GM19438 (cell line): ENCODE measurements around the gene RALA.
"Not testable (repeated sequence)": the region's sequence is repeated elsewhere in the genome, so short reads cannot be mapped to it uniquely, and the experiment has no call there.

Experiments used
- ATAC-seq: cut with Tn5 transposase; IDR thresholded peaks from one replicate; pipeline ENCODE4 v1.9.1; 2021; ENCODE audit warnings: low read depth; ENCODE audit not compliant: unreplicated experiment

RALA gene

DNA sequence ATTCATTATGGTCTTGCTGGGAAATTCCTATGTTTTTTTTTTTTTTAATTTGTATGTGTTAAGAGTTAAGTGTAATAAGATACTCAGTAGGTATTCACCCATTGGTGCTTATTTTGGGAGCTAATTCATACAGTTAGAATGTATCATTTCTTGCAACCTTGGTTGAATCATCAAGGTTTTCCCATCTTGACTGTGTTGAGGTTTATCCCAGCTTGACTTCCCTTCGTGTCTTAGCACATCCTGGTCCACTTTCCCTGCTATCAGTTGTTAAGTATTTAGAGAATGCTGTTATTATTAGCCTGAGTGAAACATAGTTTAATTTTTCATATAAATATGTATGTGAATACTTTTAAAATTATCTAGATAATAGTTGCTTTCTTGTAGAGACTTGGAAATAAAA, 20.8 kb downstream of the RALA start:
- ATAC-seq = no peak

DNA sequence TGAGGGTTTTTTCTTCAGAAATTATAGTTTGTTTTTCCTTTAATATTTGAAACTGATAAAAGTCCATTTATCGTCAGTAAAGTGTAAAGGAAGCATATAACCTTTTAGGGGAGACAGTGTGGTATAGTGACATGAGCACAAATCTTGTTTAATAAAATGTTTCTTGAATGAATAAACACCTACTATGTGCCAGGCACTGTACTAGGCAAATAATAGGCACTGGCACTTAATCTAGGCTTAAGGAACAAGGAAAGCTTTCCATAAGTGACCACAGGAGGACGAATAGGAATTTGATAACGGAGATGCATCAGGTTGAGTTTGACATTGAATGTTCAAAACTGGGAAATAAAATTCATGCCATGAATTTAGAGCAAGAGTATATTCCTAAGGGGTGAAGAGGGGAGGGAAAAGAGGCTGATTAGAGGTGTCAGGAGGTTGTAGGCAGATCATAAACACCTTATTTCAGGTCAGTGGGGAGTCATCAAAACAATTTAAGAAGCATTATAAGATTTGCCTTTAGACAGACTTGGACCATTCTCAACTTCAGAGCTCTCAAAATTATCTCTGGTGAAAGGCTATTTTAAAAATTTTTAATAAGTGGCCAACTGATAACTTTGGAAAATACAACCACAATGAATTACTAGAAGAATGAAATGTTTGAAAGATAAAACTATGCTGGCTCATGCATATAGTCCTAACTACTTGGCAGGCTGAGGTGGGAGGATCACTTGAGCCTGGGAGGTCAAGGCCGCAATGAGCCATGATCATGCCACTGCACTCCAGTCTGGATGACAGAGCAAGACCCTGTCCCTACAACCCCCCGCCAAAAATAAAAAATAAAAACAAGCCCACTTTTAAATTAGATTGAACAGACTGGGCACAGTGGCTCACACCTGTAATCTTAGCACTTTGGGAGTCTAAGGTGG, 22.4 kb downstream of the RALA start:
- ATAC-seq = no peak

DNA sequence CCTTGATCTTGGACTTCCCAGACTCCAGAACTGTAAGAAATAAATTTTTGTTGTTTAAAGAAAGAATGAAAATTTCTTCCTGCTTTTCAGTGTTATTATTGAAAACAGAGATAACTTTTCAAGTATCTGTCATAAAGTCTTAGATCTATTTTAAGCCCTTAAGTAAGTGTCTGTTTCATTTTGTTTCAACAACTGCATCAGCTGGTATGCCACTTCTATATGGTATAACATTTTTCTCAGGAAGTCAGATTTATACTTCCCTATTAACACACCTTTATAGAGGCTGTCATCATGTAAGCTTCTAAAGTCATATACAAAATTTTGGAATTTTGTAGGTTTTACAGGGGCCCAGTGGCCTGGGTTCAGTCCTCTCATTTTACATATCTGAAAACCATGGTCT, 24.4 kb downstream of the RALA start:
- ATAC-seq = no peak

DNA sequence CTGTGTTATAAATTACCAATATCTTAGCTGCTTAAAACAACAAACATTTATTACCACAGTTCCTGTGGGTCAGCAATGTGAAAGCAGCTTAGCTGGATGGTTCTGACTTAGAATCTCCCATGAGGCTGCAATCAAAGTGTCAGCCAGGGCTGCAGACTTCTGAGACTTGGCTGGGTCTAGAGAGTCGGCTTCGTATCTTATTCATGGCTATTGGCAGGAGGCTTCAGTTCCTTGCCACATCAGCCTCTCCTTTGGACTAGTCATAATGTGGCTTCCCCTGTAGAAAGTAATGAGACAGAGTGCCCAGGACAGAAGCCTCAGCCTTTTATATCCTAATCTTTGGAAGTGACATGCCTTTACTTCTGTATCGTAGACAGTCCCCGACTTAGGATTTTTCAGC, 27.3 kb downstream of the RALA start:
- ATAC-seq = no peak

DNA sequence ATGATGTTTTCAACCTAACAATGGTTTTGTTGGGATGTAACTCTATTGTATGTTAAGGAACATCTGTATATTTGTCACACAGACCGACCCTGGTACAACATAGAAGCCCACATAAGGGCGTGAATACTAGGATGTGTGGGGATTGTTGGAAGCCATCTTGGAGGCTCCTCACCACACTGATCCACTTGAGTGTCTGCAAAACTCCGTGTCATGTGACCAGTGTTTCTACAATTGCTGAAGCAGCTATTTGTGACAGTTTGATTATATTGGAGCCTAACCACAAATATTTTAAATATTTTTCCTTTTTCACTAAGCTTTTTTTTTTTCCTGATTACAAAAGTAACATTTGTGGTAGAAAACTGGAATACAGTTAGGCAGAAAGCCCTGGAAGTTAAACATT, 27.9 kb downstream of the RALA start:
- no peak for ATAC-seq

DNA sequence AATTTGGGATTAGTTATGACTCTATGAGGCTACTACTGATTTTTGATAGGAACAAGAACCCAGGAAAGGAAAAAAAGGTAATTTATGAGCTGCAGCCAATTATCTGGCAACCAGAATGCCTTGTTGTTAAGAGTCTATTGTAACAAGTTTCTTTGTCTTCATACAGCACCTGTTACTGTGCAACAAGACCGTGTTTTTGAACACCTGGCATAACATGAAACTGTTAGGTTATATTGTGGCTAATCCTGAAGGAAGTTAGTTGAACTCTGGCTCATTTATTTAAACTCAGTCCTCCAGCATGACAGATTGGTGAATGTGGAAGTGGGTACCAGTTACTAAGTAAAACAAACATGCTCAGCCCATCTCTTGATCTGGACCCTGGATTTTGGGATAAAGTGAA, 33.0 kb downstream of the RALA start:
- no peak for ATAC-seq

DNA sequence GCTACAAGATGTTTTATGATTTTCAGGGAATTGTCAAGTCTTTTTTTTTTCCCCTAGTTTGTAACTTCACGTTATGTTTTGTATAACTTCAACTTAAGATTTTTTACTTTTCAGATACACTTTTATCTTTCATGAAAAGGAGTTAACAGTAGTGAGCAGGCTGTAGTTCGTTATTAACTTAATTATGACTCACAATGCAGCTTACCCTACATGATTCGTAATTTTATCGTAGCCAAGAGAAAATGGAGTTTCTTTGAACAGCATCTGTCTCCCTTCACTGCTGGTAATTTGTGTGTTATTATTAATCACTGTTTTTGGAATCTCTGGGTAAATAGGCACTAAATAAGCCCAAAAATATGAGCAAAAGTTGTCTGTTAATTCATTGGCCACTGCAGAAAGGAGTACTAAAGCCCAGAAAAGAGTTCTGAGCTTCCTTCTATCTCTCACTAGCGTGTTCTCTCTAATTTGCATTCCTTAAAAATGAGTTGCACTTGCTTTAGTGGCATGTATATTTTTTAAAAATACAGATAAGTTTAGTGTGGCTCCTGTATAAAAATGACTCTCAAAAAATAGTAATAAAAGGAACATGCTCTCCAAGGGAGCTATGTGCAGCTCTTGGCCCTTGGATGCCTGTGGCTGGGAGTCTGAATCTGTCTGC, 36.1 kb downstream of the RALA start:
- ATAC-seq = no peak

DNA sequence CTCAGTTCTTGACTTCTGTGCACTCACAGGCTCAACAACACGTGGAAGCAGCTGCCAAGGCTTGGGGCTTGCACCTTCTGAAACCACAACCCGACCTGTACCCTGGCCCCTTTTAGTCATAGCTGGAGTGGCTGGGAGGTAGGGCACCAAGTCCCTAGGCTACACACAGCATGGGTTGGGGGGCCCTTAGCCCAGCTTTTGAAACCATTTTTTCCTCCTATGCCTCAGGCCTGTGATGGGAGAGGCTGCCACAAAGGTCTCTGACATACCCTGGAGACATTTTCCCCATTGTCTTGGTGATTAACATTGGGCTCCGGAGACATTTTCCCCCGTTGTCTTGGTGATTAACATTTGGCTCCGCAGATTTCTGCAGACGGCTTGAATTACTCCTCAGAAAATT, 38.6 kb downstream of the RALA start:
- ATAC-seq = no peak

DNA sequence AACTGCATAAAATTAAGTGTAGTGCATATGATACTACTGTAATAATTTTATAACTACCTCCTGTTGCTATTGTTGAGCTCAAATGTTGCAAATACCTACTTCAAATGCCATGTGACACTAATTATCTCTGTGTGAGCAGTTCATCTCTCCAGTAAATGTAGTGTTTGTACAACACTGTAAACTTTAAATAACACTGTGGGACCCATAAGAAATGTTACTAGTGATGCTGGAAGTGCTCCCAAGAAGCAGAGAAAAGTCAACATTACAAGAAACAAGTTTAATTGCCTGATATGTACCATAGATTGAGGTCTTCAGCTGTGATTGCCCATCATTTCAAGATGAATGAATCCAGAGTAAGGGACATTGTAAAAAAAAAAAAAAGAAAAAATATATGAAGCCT, 39.9 kb downstream of the RALA start:
- no peak for ATAC-seq

DNA sequence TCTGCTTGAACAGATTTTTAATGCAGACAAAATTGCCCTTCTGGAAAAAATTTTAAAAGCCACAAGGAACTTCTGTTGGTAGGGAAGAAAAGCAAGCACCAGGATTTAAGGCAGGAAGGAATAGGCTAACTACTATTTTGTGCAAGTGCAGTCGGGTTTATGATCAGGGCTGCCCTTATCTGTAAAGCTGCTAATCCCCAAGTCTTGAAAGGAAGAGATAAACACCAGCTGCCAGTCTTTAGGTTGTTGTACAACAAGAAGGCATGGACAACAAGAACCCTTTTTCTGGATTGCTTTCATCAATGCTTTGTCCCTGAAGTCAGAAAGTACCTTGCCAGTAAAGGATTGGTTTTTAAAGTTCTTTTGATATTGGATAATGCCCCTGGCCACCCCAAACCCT, 40.7 kb downstream of the RALA start:
- no peak for ATAC-seq

DNA sequence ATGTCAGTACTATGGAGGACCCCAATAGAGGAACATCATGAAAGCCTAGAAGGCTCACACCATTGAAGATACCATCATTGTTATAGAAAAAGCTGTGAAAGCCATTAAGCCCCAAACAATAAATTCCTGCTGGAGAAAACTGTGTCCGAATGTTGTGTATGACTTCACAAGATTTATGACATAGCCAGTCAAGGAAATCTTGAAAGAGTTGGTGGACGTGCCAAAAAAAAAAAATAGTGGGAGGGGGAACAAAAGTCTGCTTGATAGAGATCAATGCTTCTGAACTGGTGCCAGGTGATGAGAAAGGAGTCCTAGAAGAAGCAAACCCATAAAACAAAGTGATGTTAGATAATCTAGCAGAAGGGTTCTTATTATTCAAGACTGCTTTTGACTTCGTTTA, 41.2 kb downstream of the RALA start:
- ATAC-seq = no peak

DNA sequence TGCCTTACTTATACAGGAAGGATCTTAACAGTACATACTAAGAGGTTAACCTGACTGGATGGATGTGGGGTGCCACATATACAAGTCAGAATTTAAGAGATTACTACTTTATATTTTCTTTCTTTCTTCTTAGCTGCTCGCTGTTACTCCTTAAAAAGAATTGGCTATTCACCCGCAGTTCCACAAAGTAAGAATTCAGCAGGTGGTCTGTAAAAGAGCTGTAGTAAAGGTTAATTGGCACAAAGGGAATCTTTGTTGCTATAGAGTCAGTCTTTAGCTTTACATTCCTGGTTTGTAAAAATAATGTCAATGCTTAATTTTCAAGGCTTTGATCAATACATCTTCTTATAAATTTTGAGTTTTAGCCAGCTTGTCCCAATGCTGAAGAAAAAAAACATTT, 43.2 kb downstream of the RALA start:
- no peak for ATAC-seq

DNA sequence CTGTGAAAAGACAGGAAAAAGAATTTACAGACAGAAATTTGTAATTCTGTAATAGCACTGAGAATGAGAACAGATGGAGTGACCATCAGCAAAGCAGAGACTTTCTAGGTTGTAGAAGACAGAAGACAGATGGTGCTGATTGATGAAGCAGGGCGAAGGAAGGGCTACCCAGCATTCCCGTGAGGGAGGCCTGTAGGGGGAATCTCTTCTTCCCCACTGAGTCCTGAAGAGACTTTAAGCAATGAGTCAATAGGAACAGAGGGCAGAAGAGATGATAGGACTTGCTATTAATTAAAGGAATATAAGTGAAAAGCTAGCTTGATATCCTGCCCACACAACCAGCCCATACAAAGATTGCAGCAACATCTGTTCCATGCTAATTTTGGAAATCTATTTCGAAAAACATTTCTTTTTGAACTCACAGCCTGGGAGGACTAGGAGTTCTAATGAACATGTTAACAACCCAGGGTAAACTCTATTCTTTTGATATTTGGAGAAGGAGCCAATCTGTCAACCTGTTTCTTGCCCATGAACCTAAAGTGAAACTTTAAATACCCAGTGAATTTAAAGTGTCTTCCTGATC, 44.1 kb downstream of the RALA start:
- no peak for ATAC-seq

DNA sequence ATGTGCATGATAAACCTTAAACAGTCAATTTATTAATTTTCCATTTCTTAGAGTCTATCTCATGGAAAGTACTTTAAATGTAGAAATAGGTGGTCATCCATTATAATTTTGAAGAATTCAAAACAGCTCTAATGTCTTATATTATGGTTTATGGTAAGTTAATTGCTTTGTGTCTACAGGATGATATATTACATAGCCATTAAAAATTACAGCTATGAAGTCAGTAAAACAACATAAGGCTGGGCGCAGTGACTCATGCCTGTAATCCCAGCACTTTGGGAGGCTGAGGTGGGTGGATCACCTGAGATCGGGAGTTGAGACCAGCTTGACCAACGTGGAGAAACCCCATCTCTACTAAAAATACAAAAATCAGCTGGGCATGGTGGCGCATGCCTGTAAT, 44.9 kb downstream of the RALA start:
- ATAC-seq = not testable (repeated sequence)

DNA sequence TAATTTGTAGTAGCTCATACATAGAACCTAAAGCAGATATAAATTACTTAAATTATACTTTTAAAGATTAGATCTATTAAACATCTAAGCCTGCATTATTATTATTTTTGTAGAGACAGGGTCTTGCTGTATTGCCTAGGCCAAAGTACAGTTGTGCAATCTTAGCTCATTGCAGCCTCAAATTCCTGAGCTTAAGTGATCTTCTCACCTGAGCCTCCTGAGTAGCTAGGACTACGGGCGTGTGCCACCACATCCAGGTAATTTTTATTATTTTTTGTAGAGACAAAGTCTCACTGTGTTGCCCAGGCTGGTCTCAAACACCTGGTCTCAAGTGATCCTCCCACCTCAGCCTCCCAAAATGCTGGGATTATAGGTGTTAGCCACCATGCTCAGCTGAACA, 46.7 kb downstream of the RALA start:
- no peak for ATAC-seq

DNA sequence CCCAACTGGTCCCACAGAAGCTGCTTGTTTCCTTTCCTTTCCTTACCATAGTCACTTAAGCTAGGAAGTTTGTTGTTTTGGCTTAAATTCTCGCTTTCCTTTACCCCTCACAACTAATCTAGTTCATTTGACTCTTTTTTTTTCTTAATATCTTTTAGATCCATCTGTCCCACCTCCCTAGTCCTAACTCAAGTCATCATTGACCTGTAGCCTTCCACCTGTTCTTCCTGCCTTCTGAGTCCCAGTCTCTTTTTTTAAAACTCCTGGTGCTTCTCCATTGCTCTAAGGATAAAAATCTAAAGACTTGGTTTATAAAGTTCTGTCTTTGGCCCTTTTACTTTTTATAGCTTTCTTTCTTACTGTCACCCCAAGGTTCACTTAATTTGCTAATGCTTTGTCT, 47.6 kb downstream of the RALA start:
- ATAC-seq = no peak

DNA sequence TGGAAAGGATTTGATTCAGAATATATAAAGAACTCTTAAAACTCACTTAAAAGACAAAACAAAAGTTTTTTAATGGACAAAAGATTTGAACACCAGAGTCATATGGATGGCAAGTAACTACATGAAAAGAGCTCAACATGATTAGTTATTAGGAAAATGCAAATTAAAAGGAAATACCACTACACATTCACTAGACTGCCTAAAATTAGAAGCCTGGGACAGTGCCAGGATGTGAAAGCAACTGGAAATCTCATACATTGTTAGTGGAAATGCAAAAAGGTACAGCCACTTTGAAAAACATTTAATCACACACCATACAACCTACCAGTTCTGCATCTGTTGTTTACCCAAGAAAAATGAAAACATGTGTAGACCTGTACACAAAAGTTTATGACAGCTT, 48.8 kb downstream of the RALA start:
- ATAC-seq = no peak

DNA sequence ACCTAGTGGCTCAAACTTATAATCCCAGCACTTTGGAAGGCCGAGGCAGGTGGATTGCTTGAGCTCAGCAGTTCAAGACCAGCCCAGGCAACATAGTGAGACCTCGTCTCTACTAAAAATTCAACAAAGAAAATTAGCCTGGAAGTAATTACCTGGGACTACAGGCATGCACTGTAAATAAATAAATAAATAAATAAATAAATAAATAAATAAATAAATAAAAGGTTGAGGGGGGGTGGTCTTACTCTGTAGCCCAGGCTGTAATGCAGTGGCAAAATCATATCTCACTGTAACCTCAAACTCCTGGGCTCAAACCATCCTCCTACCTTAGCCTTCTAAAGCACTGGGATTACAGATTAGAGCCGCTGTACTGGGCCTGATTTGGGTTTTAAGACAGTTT, 50.5 kb downstream of the RALA start:
- ATAC-seq = no peak

DNA sequence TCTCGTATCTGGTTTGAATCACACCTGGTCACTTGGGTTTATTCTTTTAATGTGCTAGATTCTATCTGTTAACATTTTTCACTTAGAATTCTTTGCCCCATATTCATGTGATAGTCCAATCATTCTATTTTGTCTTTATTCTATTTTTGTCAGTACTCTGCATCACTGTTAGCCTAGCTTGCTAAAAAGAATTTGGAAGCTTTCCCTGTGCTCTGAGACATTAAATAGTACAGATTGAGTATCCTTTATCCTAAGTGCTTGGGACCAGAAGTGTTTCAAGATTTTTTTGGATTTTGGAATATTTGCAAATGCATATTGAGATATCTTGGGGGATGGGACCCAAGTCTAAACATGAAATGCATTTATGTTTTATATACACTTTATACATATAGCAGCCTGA, 51.0 kb downstream of the RALA start:
- ATAC-seq = no peak

DNA sequence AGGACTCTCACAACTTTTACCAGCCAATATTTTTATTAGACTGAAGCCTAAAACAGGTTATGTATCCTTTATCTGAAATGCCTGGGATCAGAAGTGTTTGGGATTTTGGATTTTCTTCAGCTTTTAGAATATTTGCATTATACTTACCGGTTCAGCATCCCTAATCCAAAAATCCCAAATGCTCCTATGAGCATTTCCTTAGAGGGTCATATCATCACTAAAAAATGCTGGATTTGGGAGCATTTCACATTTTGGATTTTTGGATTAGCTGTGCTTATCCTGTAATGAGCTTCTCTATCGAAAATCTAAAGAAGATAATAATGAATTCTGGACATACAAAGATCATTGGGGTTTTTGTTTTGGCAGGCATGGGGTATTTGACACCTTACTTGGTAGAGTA, 53.0 kb downstream of the RALA start:
- ATAC-seq = no peak

DNA sequence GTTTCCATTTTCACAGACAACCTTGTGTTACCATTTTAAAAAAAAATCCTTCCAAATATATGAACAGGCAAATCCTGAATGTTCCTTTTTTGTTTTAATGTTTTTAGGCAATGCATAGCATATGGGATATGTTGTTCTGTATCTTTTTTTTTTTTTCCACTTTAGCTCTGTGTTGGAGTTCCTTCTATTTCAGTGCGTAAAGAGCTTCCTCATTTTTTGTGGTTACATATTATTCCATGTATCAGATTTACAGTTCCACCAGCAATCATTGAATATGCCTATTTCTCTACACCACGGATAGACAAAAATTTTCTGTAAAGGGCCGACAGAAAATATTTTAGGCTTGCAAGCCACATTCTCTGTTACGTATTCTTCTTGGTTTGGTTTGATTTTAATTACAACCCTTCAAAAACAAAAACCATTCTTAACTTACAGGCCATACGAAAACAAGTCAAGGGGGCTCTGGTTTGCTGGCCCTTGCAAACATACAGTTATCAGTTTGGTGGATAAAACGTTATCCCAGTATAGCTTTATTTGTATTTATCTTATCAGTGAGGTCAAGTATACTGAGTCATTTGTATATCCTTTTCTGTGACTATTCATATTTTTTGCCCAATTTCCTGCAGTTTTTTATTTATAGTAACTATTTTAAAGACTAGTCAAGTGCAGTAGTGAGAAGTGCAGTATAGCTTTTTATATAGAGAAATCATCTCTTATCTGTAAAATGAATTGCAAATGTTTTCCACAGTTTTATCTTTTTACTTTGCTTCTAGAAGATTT, 55.7 kb downstream of the RALA start:
- no peak for ATAC-seq
